Measurements from ENCODE around the gene NPR2.

Gene NPR2

GRCh38 chr9:35791297-35791921 lies at the start of gene NPR2:
Gene NPR2, plus strand, starts transcription at chr9:35791591. Its CDS starts 818 bp downstream, at chr9:35792409.
- DNase-seq: no peak

GRCh38 chr9:35741740-35742139 lies 49.7 kb upstream of the NPR2 start:
- DNase-seq: peak; percentile 90

- DNase-seq: peak; percentile 50
These were observed 47.9 kb upstream of the NPR2 start for GRCh38 chr9:35743452-35743851.

- no peak for DNase-seq
These were observed 47.4 kb upstream of the NPR2 start for GRCh38 chr9:35743880-35744518.

- no peak for DNase-seq
These were observed 45.8 kb upstream of the NPR2 start for GRCh38 chr9:35745569-35745968.

GRCh38 chr9:35746583-35746982 lies 44.8 kb upstream of the NPR2 start:
- DNase-seq: no peak

- DNase-seq: no peak
These were observed 43.0 kb upstream of the NPR2 start for GRCh38 chr9:35748242-35748857.

- peak; percentile 38 for DNase-seq
These were observed 42.4 kb upstream of the NPR2 start, which contains the start of the genes GBA2 and RGP1 for GRCh38 chr9:35748858-35749514. Gene GBA2, minus strand, starts transcription at chr9:35749228. Its CDS starts 524 bp downstream, at chr9:35748704. Gene RGP1, plus strand, starts transcription at chr9:35749287. Its CDS starts 469 bp downstream, at chr9:35749756.

GRCh38 chr9:35749515-35750255 lies 41.7 kb upstream of the NPR2 start:
- DNase-seq: no peak

GRCh38 chr9:35750256-35750531 lies 41.2 kb upstream of the NPR2 start:
- no peak for DNase-seq

GRCh38 chr9:35753466-35753865 lies 37.9 kb upstream of the NPR2 start:
- DNase-seq: no peak

GRCh38 chr9:35754264-35754663 lies 37.1 kb upstream of the NPR2 start, which contains the start of gene MSMP:
Gene MSMP, minus strand, starts transcription at chr9:35754276. Its CDS starts 147 bp downstream, at chr9:35754129.
- DNase-seq: no peak

GRCh38 chr9:35755071-35755470 lies 36.3 kb upstream of the NPR2 start:
- DNase-seq: no peak

- peak; percentile 22 for DNase-seq
These were observed 34.8 kb upstream of the NPR2 start for GRCh38 chr9:35756275-35757225.

- DNase-seq: no peak
These were observed 34.0 kb upstream of the NPR2 start for GRCh38 chr9:35757226-35757891.

- no peak for DNase-seq
These were observed 33.5 kb upstream of the NPR2 start for GRCh38 chr9:35757892-35758275.

GRCh38 chr9:35758475-35759050 lies 32.8 kb upstream of the NPR2 start:
- no peak for DNase-seq

GRCh38 chr9:35759795-35760194 lies 31.6 kb upstream of the NPR2 start:
- no peak for DNase-seq

- DNase-seq: no peak
These were observed 30.7 kb upstream of the NPR2 start for GRCh38 chr9:35760651-35761050.

GRCh38 chr9:35763181-35763580 lies 28.2 kb upstream of the NPR2 start:
- DNase-seq: no peak

- DNase-seq: no peak
These were observed 27.6 kb upstream of the NPR2 start for GRCh38 chr9:35763803-35764202.

Measured in MV-4-11 (cell line).